H1 (cell line): ENCODE results near the gene GYPC. TPM values are rescaled to one million over a fixed set of nuclear protein-coding genes. Genes with fewer than 3 reads are reported as not detected.

Source experiments
- CTCF ChIA-PET: fragments of 300-600 bp; sonication (Branson Sonifier 250); formaldehyde crosslinking; loops from one replicate; lab custom pipeline; 2021; ENCODE audit not compliant: partially characterized antibody; lab: Charles Lee
- POLR2A ChIA-PET: fragments of 300-600 bp; sonication (Branson Sonifier 250); formaldehyde crosslinking; loops from one replicate; lab custom pipeline; 2021; ENCODE audit warnings: inconsistent platforms; ENCODE audit not compliant: partially characterized antibody; lab: Charles Lee
- DNase-seq, 2 experiments: peaks; one replicate each; pipeline versions ENCODE4 v3.0.0 to v3.0.0-alpha.2; 2010 to 2022; ENCODE audit warnings: low spot score in 2 of 2, low read depth in 1 of 2, mixed read lengths in 1 of 2
- FAIRE-seq: peaks from 2 replicates; lab custom pipeline; 2011; peaks lifted over from hg19 to GRCh38; lab: Jason Lieb, UNC
- H2AFZ ChIP-seq: 2 replicates; pipeline ENCODE4 v1.8.1; 2012; ENCODE audit warnings: low read length, inconsistent platforms
- H2AK5ac ChIP-seq: 2 replicates; pipeline ENCODE4 v1.6.1; 2013; ENCODE audit warnings: low read depth, low read length
- H2BK120ac ChIP-seq: replicated peaks from 2 replicates; pipeline ENCODE3; 2013; ENCODE audit warnings: low read depth, low read length, inconsistent platforms
- H2BK12ac ChIP-seq: 2 replicates; pipeline ENCODE4 v1.6.1; 2013; ENCODE audit warnings: low read depth, low read length
- H2BK15ac ChIP-seq: 2 replicates; pipeline ENCODE4 v1.6.1; 2013; ENCODE audit warnings: low read length
- H2BK20ac ChIP-seq: 2 replicates; pipeline ENCODE4 v1.6.1; 2013; ENCODE audit warnings: low read length
- H2BK5ac ChIP-seq: 2 replicates; pipeline ENCODE4 v1.6.1; 2013; ENCODE audit warnings: low read depth, low read length
- H3K14ac ChIP-seq: 2 replicates; pipeline ENCODE4 v1.6.1; 2013; ENCODE audit warnings: inconsistent platforms; ENCODE audit not compliant: insufficient read length
- H3K18ac ChIP-seq: 2 replicates; pipeline ENCODE4 v1.6.1; 2013; ENCODE audit warnings: low read length; ENCODE audit errors: extremely low read depth
- H3K23ac ChIP-seq: 2 replicates; pipeline ENCODE4 v1.6.1; 2013; ENCODE audit warnings: inconsistent platforms; ENCODE audit not compliant: insufficient read length
- H3K23me2 ChIP-seq: 2 replicates; pipeline ENCODE4 v1.6.1; 2013; ENCODE audit warnings: low read depth, low read length
- H3K27ac ChIP-seq: 2 replicates; pipeline ENCODE4 v1.6.1; 2011; ENCODE audit warnings: low read depth, low read length, inconsistent platforms
- H3K27me3 ChIP-seq, 4 experiments: replicated peaks in 1 of 4; 1 replicate in 1 of 4; 2 replicates in 3 of 4; pipeline versions ENCODE4 v1.6.1 to v1.8.1; 2011 to 2013; ENCODE audit warnings: low read length in 3 of 4, mild to moderate bottlenecking in 3 of 4, inconsistent platforms in 2 of 4, mixed read lengths in 2 of 4, moderate library complexity in 1 of 4; ENCODE audit not compliant: control insufficient read depth in 3 of 4, insufficient read depth in 3 of 4; ENCODE audit errors: extremely low read depth in 1 of 4
- H3K36me3 ChIP-seq, 4 experiments: 2 replicates each; pipeline versions ENCODE4 v1.6.1 to v1.8.1; 2011 to 2013; ENCODE audit warnings: mild to moderate bottlenecking in 4 of 4, low read length in 3 of 4, moderate library complexity in 2 of 4, control low read depth in 1 of 4, inconsistent platforms in 1 of 4; ENCODE audit not compliant: insufficient read depth in 4 of 4, control insufficient read depth in 2 of 4
- H3K4ac ChIP-seq: replicated peaks from 2 replicates; pipeline ENCODE3; 2013; ENCODE audit warnings: low read length, low read depth, mixed read lengths, inconsistent platforms; ENCODE audit not compliant: insufficient read length
- H3K4me1 ChIP-seq, 4 experiments: replicated peaks in 1 of 4; 1 replicate in 1 of 4; 2 replicates in 3 of 4; pipeline versions ENCODE4 v1.6.1 to v1.8.1; 2011 to 2013; ENCODE audit warnings: low read length in 3 of 4, inconsistent platforms in 2 of 4, mixed read lengths in 1 of 4; ENCODE audit not compliant: insufficient read depth in 4 of 4, control insufficient read depth in 3 of 4
- H3K4me2 ChIP-seq, 2 experiments: 2 replicates each; pipeline versions ENCODE4 v1.6.1 to v1.8.1; 2011 to 2013; ENCODE audit warnings: low read depth in 2 of 2, low read length in 2 of 2, control low read depth in 1 of 2, inconsistent platforms in 1 of 2, mild to moderate bottlenecking in 1 of 2; ENCODE audit not compliant: insufficient read depth in 1 of 2
- H3K4me3 ChIP-seq, 4 experiments: fragments of 200-600, 300-600 bp in 1 of 4; sonication (generic), shearing (Covaris generic), sonication (Bioruptor Twin) in 1 of 4; 2 replicates each; pipeline versions ENCODE4 v1.5.1 to v1.8.1; 2011 to 2016; ENCODE audit warnings: low read length in 4 of 4, low read depth in 3 of 4, control low read depth in 2 of 4, inconsistent platforms in 2 of 4, mild to moderate bottlenecking in 2 of 4, mixed read lengths in 1 of 4, moderate library complexity in 1 of 4; ENCODE audit not compliant: insufficient read depth in 2 of 4; ENCODE audit errors: extremely low read depth in 1 of 4
- H3K56ac ChIP-seq: replicated peaks from 2 replicates; pipeline ENCODE3; 2013; ENCODE audit warnings: low read depth, mild to moderate bottlenecking, mixed read lengths, low read length, inconsistent platforms; ENCODE audit not compliant: insufficient read length
- H3K79me1 ChIP-seq: 2 replicates; pipeline ENCODE4 v1.6.1; 2013; ENCODE audit warnings: low read depth, low read length, control low read depth
- H3K79me2 ChIP-seq, 2 experiments: 2 replicates each; pipeline versions ENCODE4 v1.6.1 to v1.8.1; 2012 to 2013; ENCODE audit warnings: low read length in 2 of 2, mild to moderate bottlenecking in 2 of 2, inconsistent platforms in 1 of 2; ENCODE audit not compliant: insufficient read depth in 2 of 2, control insufficient read depth in 1 of 2
- H3K9ac ChIP-seq, 4 experiments: replicated peaks in 1 of 4; 1 replicate in 1 of 4; 2 replicates in 3 of 4; pipeline versions ENCODE4 v1.6.1 to v1.8.1; 2011 to 2013; ENCODE audit warnings: low read depth in 3 of 4, low read length in 3 of 4, control low read depth in 2 of 4, mild to moderate bottlenecking in 2 of 4, moderate library complexity in 2 of 4, inconsistent platforms in 1 of 4; ENCODE audit errors: extremely low read depth in 1 of 4
- H3K9me3 ChIP-seq, 2 experiments: 2 replicates each; pipeline versions ENCODE4 v1.6.1 to v1.8.1; 2012 to 2013; ENCODE audit warnings: mild to moderate bottlenecking in 2 of 2, moderate library complexity in 2 of 2, control low read depth in 1 of 2, inconsistent platforms in 1 of 2, low read depth in 1 of 2, low read length in 1 of 2, mixed read lengths in 1 of 2; ENCODE audit not compliant: insufficient read depth in 2 of 2
- H4K20me1 ChIP-seq, 2 experiments: replicated peaks in 1 of 2; 2 replicates each; pipeline versions ENCODE3 to v1.8.1; 2011 to 2013; ENCODE audit warnings: inconsistent platforms in 2 of 2, low read length in 2 of 2, mild to moderate bottlenecking in 1 of 2; ENCODE audit not compliant: insufficient read depth in 2 of 2, control insufficient read depth in 1 of 2
- H4K5ac ChIP-seq: 2 replicates; pipeline ENCODE4 v1.6.1; 2013; ENCODE audit warnings: low read length, low read depth, mixed read lengths, inconsistent platforms; ENCODE audit not compliant: insufficient read length
- H4K8ac ChIP-seq: 2 replicates; pipeline ENCODE4 v1.8.0; 2013; ENCODE audit warnings: mild to moderate bottlenecking, moderate library complexity, low read length, inconsistent platforms; ENCODE audit not compliant: insufficient read depth; ENCODE audit errors: extremely low read depth
- H4K91ac ChIP-seq: replicated peaks from 2 replicates; pipeline ENCODE3; 2013; ENCODE audit warnings: low read length, mixed read lengths, inconsistent platforms; ENCODE audit not compliant: insufficient read length
- ASH2L ChIP-seq: fragments of 200-600, 300-600 bp; sonication (generic); IDR thresholded peaks from one replicate; pipeline ENCODE4 v1.7.1; 2017; ENCODE audit warnings: low read length
- BCL11A ChIP-seq, 2 experiments: IDR thresholded peaks; one replicate each; pipeline ENCODE4 v1.6.1; 2011; ENCODE audit warnings: low read depth in 2 of 2, low read length in 2 of 2, mild to moderate bottlenecking in 2 of 2
- FOSL1 ChIP-seq: IDR thresholded peaks from 2 replicates; pipeline ENCODE4 v1.6.1; 2011; ENCODE audit warnings: mild to moderate bottlenecking, low read depth, low read length, moderate library complexity; ENCODE audit not compliant: insufficient read depth
- GABPA ChIP-seq: IDR thresholded peaks from 2 replicates; pipeline ENCODE4 v1.6.1; 2011; ENCODE audit warnings: mild to moderate bottlenecking, low read length, moderate library complexity, borderline replicate concordance; ENCODE audit not compliant: insufficient read depth
- HDAC2 ChIP-seq, 2 experiments: fragments of 300-600 bp in 1 of 2; sonication (generic) in 1 of 2; IDR thresholded peaks; 2 replicates each; pipeline ENCODE4 v1.6.1; 2011 to 2012; ENCODE audit warnings: low read depth in 2 of 2, low read length in 2 of 2, mild to moderate bottlenecking in 2 of 2, moderate library complexity in 2 of 2, borderline replicate concordance in 1 of 2, inconsistent platforms in 1 of 2
- JUND ChIP-seq: IDR thresholded peaks from 2 replicates; pipeline ENCODE4 v1.6.1; 2011; ENCODE audit warnings: mild to moderate bottlenecking, improper control_type of control experiment, low read length
- ZNF274 ChIP-seq: IDR thresholded peaks from 2 replicates; pipeline ENCODE4 v1.7.0; 2012; ENCODE audit warnings: low read length, borderline replicate concordance; ENCODE audit errors: extremely low read depth
- WGBS, 2 experiments: shearing (Covaris generic) in 1 of 2; methylation state at CpG; one replicate each; pipeline versions ENCODE4 v1.1.6 to v1.1.7; 2013 to 2015; ENCODE audit warnings: low lambda C conversion rate in 2 of 2, mixed read lengths in 2 of 2, inconsistent platforms in 1 of 2, low coverage in 1 of 2, missing lambda C conversion rate in 1 of 2; ENCODE audit not compliant: insufficient replicate concordance in 2 of 2, insufficient coverage in 1 of 2, insufficient read length in 1 of 2; ENCODE audit errors: extremely low coverage in 1 of 2, missing lambda C conversion rate in 1 of 2; 5-methylcytosine and 5-hydroxymethylcytosine counted together
- polyA plus RNA-seq, 7 experiments: library from polyadenylated mRNA; depleted of rRNA in 3 of 7; stranded (reverse) in 5 of 7; unstranded in 2 of 7; fragments of >200 nt in 5 of 7; fragments of 200-250 nt in 2 of 7; gene quantifications; 1 replicate in 5 of 7; 2 replicates in 1 of 7; 4 replicates in 1 of 7; pipeline versions ENCODE4 v1.2.1 to v1.2.3, GENCODE V29; 2011 to 2013; ENCODE audit warnings: missing spikeins in 2 of 7, mixed read lengths in 2 of 7
- total RNA-seq: library from RNA; stranded (reverse); fragmentation: NEBNext Ultra II Directional; extraction: Animal tissue kit (Norgen Biotek cat#: 25700); gene quantifications from 2 replicates; pipeline ENCODE4 v1.2.1, GENCODE V29; 2021
- TF ChIP-seq, protein P1 (sequence below): IDR thresholded peaks from 2 replicates; pipeline ENCODE4 v1.6.1; 2012; ENCODE audit warnings: inconsistent platforms

Gene GYPC
- total and polyA plus RNA-seq, 2 of the 8 experiments (the other 6 are each of a cell fraction or from before 2014, with no cell fraction given): 26.8 to 53.6 TPM

GRCh38 chr2:126731353-126731752 lies 75.4 kb downstream of the GYPC start:
- H3K4ac ChIP-seq: no peak overlapping the region
- H2BK12ac ChIP-seq: no peak overlapping the region
- POLR2A ChIA-PET: no interaction called here
- H4K20me1 ChIP-seq: no peaks in the 10 kb centered on the region
- no peaks in the 10 kb centered on the region for H3K79me2 ChIP-seq
- H3K18ac ChIP-seq: no peak overlapping the region
- no peaks in the 10 kb centered on the region for H3K79me1 ChIP-seq
- H2AK5ac ChIP-seq: no peak overlapping the region
- H3K56ac ChIP-seq: no peak overlapping the region
- no peak overlapping the region for H2AFZ ChIP-seq
- H4K91ac ChIP-seq: no peak overlapping the region
- H3K36me3 ChIP-seq: no peaks in the 10 kb centered on the region
- H3K4me2 ChIP-seq: no peak overlapping the region
- no peak for FAIRE-seq
- TF ChIP-seq BCL11A (IDR thresholded peaks at IDR 0.05; ENCODE audit: low read depth in 2 of 2, low read length in 2 of 2) (no peak), GABPA (no peak), ASH2L (no peak), JUND (no peak), HDAC2 (IDR thresholded peaks at IDR 0.05; ENCODE audit: borderline replicate concordance in 1 of 2, low read depth in 2 of 2, low read length in 2 of 2) (no peak), FOSL1 (no peak), ZNF274 (no peak)
- TF ChIP-seq, protein P1, sequence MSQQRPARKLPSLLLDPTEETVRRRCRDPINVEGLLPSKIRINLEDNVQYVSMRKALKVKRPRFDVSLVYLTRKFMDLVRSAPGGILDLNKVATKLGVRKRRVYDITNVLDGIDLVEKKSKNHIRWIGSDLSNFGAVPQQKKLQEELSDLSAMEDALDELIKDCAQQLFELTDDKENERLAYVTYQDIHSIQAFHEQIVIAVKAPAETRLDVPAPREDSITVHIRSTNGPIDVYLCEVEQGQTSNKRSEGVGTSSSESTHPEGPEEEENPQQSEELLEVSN: no peak
- TF ChIP-seq, all 59 proteins: peak for 0
- Histone ChIP-seq H3K9ac (no peak overlapping the region), H2BK15ac (no peak overlapping the region), H3K23me2 (no peaks in the 10 kb centered on the region), H2BK20ac (no peak overlapping the region), H3K9me3 (no peaks in the 10 kb centered on the region), H3K23ac (no peak overlapping the region), H2BK120ac (no peak overlapping the region), H3K27ac (no peak overlapping the region), H4K8ac (no peak overlapping the region), H3K4me3 (no peak overlapping the region), H3K4me1 (no peaks in the 10 kb centered on the region), H4K5ac (no peak overlapping the region), H3K14ac (no peak overlapping the region), H3K27me3 (no peaks in the 10 kb centered on the region), H2BK5ac (no peak overlapping the region)
- 82% methylated on average over 5 of the region's 5 CpGs; no CpG with 5 or more reads in 1 of the 2 experiments for WGBS, 2 experiments
- DNase-seq: no peak
- CTCF ChIA-PET: interaction anchor here (1.0 kb wide), 1 partner anchor 16 kb away, joined by 3 read pairs; no protein-coding TSS in a partner anchor
